GM21786 (cell line): ENCODE data around the gene MORN1.
"Not testable (repeated sequence)": the region's sequence is repeated elsewhere in the genome, so short reads cannot be mapped to it uniquely, and the experiment has no call there.

Source experiments
- ATAC-seq: cut with Tn5 transposase; IDR thresholded peaks from one replicate; pipeline ENCODE4 v1.9.1; 2021; ENCODE audit not compliant: unreplicated experiment

The MORN1 gene

DNA sequence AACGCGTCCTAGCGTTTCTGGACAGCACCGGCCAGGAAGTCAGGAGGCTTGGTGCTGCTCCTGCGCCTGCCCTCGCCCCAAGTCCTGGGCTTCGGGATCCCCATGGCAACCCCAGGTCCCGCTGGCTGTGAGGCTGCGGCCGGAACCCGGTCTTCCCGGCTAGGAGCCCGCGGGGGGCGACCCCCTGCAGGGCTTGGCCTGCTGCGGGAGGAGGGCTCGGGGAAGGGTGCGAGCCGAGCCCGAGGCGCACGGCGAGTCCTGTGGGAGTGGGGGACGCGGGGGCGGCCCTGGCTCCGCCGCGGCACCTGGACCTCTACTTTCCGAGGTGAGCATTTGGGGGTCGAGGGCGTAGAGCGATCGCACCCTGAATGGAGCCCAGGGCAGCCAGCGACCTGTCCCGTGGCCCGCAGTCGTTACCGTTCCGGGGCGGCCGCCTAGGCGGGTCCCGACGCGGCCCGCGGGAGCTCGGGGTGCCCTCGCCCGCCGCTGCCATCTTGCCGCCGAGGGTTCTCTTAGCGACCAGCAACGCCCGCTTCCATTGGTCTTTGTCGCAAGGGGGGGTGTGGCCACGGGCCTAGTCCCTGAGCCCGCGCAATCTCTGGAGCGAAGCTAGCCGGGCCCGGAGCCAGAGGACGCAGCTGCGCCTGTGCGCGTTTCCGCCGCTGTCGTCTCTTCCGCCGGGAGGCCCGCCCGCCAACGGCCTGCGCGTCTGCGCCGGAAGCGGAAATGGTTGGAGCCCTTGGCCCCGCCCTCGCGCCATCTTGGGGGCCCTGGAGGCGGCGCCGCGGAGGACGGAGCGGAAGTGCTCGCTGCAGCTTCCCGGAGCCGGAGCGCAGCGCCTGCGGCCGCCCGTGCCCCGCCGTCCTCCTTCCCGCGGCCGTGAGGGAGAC lies at the start of gene MORN1, which contains the start of gene RER1:
TSS of gene MORN1 (minus strand) at position 514 of the 890 bp plus-strand sequence. CDS start at position 493, 21 bp downstream.
TSS of gene RER1 (plus strand) at position 801 of the 890 bp plus-strand sequence. CDS start 3,950 bp downstream, outside the sequence.
- peak; percentile 90 for ATAC-seq

GRCh38 chr1:2440346-2440745 lies 49.0 kb upstream of the MORN1 start:
- ATAC-seq = not testable (repeated sequence)

- no peak for ATAC-seq
These were observed 48.0 kb upstream of the MORN1 start for GRCh38 chr1:2439369-2439768.

GRCh38 chr1:2438641-2439040 lies 47.3 kb upstream of the MORN1 start:
- no peak for ATAC-seq

DNA sequence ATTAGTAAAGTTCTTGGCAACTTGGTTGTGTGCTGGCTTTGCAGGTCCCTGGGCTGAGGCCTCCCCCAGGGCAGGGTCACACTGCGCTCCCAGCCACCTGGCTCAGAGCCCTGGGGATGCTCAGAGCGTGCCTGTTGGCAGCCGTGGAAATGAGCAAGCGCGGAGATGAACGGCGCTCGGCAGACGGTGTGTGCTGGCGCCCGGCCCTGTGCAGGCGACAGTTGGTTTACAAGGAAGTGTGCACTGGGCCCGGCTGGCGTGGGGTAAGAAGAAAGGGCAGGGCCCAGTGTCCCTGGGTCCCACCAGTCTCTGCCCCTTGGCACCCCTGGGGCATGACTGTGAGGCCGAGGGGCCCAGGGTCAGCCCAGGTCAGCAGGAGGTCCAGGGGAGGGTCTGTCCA lies 46.7 kb upstream of the MORN1 start:
- ATAC-seq = no peak

- ATAC-seq = no peak
These were observed 46.3 kb upstream of the MORN1 start for GRCh38 chr1:2437617-2438016.

DNA sequence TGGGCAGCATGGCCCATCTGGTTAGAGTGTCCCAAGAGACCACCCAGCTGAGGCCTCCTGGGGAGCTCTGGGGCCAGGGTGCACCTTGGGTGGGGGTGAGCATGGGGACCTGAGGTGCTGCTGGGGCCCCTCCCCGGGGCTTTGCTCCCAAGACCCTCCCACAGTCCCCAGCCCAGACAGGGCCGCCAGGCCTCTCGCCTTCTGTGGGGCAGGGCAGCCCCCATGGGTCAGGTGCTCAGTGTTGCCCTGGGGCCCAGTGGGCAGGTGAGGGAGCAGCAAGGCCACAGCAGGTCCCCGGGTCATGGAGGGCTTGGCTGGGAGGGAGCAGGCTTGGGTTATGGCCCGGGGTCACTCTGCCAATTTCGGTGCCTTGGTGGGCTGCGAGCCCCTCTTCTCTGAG lies 45.5 kb upstream of the MORN1 start:
- ATAC-seq = no peak

- no peak for ATAC-seq
These were observed 44.5 kb upstream of the MORN1 start for GRCh38 chr1:2435746-2436355.

GRCh38 chr1:2435091-2435490 lies 43.7 kb upstream of the MORN1 start:
- ATAC-seq = no peak

DNA sequence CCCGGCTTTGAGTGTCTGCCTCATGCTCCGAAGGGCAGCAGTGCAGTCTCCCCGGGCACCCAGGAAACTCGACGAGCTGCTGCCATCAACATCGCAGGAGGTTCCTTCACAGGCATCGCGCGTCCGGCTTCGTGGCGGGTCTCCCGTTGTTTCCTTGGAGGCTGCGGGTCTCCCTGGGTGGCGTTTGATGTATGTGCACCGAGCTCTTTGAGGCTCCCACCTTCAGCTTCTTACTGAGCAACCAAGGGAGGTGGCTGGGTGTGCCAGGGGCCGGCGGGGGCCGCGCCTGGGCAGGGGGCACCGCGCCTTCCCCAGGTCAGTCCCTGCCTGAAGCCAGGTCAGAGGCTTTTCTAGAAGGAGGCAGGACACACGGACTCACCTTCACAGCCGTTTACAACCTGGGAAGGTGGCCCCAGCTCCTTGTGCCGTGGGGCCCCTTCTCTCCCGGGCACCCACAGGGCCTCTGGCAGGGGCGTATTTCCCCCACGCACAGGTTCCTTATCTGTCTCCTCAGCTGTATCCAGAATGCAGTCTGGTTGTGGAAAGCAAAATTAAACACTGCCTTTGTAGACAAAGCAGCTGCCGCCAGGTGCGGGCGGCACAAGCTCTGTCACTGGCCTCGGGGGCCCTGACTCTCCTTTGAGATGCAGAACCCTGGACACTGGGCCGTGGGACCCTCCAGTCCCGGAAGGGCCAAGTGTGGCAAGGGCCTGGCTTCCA lies 42.7 kb upstream of the MORN1 start:
- ATAC-seq = no peak

GRCh38 chr1:2433196-2433595 lies 41.8 kb upstream of the MORN1 start:
- ATAC-seq = no peak

- ATAC-seq = no peak
These were observed 41.1 kb upstream of the MORN1 start for GRCh38 chr1:2432441-2432844.

GRCh38 chr1:2431518-2431917 lies 40.2 kb upstream of the MORN1 start:
- ATAC-seq = no peak

DNA sequence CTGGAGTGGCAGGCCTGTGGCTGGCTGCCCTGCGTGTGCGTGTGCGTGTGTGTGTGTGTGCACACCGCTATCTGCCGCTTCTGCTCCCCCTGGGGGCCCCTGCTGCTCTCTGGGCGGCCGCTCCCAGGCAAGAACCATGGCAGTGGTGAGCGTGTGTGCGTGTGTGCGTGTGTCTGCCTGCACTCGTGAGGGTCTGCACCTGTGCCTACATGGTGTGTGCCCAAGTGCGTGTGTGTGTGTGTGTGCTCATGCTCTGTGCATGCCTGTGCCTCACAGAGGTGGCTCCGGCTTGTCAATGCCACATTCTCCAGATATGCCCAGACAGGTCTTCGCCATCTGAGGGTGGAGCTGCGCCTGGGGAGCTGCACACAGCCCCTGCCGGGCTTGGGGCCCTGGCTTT lies 39.7 kb upstream of the MORN1 start:
- no peak for ATAC-seq

GRCh38 chr1:2430592-2430973 lies 39.2 kb upstream of the MORN1 start:
- no peak for ATAC-seq

GRCh38 chr1:2429780-2430591 lies 38.6 kb upstream of the MORN1 start:
- no peak for ATAC-seq

GRCh38 chr1:2428490-2428889 lies 37.1 kb upstream of the MORN1 start:
- no peak for ATAC-seq

- ATAC-seq = no peak
These were observed 36.6 kb upstream of the MORN1 start for GRCh38 chr1:2427976-2428375.

DNA sequence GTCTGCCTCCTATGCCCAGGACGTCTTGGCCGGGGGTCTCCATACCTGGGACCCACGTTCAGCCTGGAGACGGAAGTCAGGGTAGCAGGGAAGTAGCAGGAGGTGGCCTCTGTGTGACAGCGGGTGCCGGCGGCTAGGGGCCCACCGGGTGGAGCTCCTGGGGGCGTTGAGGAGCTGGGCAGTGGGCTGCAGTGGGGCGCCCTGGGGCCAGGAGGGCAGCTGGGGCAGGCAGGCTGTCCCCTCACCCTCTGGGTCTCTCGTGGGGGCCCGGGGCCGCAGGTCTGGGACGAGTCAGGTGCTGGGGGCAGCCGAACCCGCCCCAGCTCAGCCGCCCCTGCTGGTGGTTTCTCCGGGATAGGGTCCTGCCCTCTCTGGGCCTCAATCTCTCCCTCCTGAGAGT lies 35.7 kb upstream of the MORN1 start:
- no peak for ATAC-seq

- ATAC-seq = no peak
These were observed 35.2 kb upstream of the MORN1 start for GRCh38 chr1:2426540-2426939.

DNA sequence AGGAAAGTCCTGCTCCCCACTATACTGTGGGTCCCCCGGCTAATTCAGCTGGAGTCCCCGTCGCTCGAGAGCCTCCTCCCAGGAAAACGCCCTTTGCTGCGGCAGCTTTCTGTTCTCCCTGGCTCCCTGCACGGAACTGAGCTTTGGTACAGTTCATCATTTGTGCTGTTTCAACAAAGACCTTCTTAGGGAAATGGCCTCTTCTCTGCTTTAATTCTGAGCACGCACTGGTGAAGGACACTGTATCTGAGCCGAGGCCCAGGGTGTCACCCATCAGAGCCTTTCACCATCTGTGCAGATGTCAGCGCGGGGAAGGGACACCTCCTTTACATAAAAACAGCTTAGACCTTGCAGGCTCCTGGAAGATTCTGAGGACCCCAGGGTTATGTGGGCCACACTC lies 34.5 kb upstream of the MORN1 start:
- no peak for ATAC-seq
